MCF 10A (cell line): ENCODE measurements around the gene MYL2. TPM values are rescaled to one million over a fixed set of nuclear protein-coding genes. Genes with fewer than 3 reads are reported as not detected.
A peak's percentile ranks its signal among the peaks of the same experiment; 100 is the strongest.

Experiments used
- BruUV-seq: library from RNA; stranded (reverse); fragments of 400-500 nt; replicated peaks from 2 replicates; lab custom pipeline; 2021; lab: Mats Ljungman, UMichigan
- CTCF ChIA-PET: fragments of 300-600 bp; sonication (Branson Sonifier 250); formaldehyde crosslinking; extraction: SDS; loops from one replicate; lab custom pipeline; 2021; ENCODE audit warnings: antibody characterized with exemption, inconsistent platforms; lab: Yijun Ruan, JAX
- POLR2A ChIA-PET: fragments of 300-600, 350-650 bp; sonication (Branson Sonifier 250); formaldehyde crosslinking; extraction: SDS; loops from one replicate; lab custom pipeline; 2020; ENCODE audit warnings: antibody characterized with exemption, inconsistent platforms; lab: Yijun Ruan, JAX
- DNase-seq: peaks from one replicate; pipeline ENCODE4 v3.0.0-alpha.2; 2018; ENCODE audit not compliant: unreplicated experiment
- H3K27ac Mint-ChIP-seq: one replicate; pipeline ENCODE4 v1.8.0; 2022; ENCODE audit warnings: mild to moderate bottlenecking, low read depth, mixed read lengths; ENCODE audit not compliant: unreplicated experiment
- H3K27me3 Mint-ChIP-seq: one replicate; pipeline ENCODE4 v1.8.0; 2022; ENCODE audit warnings: mixed read lengths; ENCODE audit not compliant: insufficient read depth, unreplicated experiment
- H3K36me3 Mint-ChIP-seq: one replicate; pipeline ENCODE4 v1.8.0; 2022; ENCODE audit warnings: mild to moderate bottlenecking, moderate library complexity, mixed read lengths; ENCODE audit not compliant: insufficient read depth, unreplicated experiment
- H3K4me1 Mint-ChIP-seq: one replicate; pipeline ENCODE4 v1.8.0; 2022; ENCODE audit warnings: mixed read lengths; ENCODE audit not compliant: insufficient read depth, unreplicated experiment
- H3K4me3 Mint-ChIP-seq: one replicate; pipeline ENCODE4 v1.8.0; 2022; ENCODE audit warnings: mild to moderate bottlenecking, moderate library complexity, mixed read lengths; ENCODE audit not compliant: unreplicated experiment
- H3K9me3 Mint-ChIP-seq: one replicate; pipeline ENCODE4 v1.8.0; 2022; ENCODE audit warnings: mixed read lengths; ENCODE audit not compliant: unreplicated experiment
- CTCF ChIP-seq: fragments of 200-600 bp; IDR thresholded peaks from one replicate; pipeline ENCODE4 v1.8.0; 2022; ENCODE audit warnings: antibody characterized with exemption, mild to moderate bottlenecking; ENCODE audit not compliant: unreplicated experiment
- intact Hi-C: fragments of 100-400 bp; cut with micrococcal nuclease; formaldehyde crosslinking; loops from 2 replicates; pipeline ENCODE4 v1.14.1; 2022
- total RNA-seq: library from RNA; stranded (reverse); gene quantifications from 2 replicates; pipeline ENCODE4 v1.2.3, GENCODE V29; 2022

The MYL2 gene
- total RNA-seq, 1 experiment from 2014 or later: not detected

- no peaks in the 10 kb centered on the region for H3K27me3 Mint-ChIP-seq
- CTCF ChIA-PET: interaction anchor here (0.7 kb wide), 1 partner anchor 10 kb away, joined by 4 read pairs; no protein-coding TSS in a partner anchor
These were observed 2.3 kb upstream of the MYL2 start for GRCh38 chr12:110922652-110923051.

DNA sequence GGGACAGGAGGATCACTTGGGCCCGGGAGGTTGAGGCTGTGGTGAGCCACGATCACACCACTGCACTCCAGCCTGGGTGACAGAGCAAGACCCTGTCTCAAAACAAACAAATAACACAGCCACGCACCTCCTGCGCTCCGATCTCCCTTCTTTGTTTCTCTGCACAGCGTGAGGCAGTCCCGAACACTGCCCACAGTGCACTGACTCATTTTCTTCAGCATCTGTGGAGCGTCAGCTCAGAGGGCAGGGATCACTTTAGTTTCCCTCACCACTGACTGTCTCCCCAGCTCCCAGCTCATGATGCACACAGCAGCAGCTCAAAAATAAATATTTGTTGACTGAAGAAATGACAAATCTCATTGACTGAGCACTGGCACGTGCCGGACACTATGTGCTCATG is 883 bp upstream of the MYL2 start:
- H3K36me3 Mint-ChIP-seq: peaks cover 5% of the 10 kb centered on the region
- intact Hi-C loops: no loop called here
- H3K4me3 Mint-ChIP-seq: no peak overlapping the region
- no peak overlapping the region for H3K27ac Mint-ChIP-seq
- no TSS peak for BruUV-seq
- ChIA-PET CTCF (interaction anchor here (2.0 kb wide), 1 partner anchor 16 kb away, joined by 6 read pairs; no protein-coding TSS in a partner anchor), POLR2A (interaction anchor here (0.6 to 2.0 kb wide), 2 partner anchors 25 to 471 kb away, joined by 4 to 10 read pairs; partner anchors contain the start of gene ARPC3)
- no peaks in the 10 kb centered on the region for H3K9me3 Mint-ChIP-seq
- H3K4me1 Mint-ChIP-seq: peaks cover 26% of the 10 kb centered on the region
- no peak for TF ChIP-seq CTCF
- DNase-seq: peak; percentile 36
- no peaks in the 10 kb centered on the region for H3K27me3 Mint-ChIP-seq

More at GRCh38 chr12:110922652-110923051, 2.3 kb upstream of the MYL2 start:
- Mint-ChIP-seq H3K36me3 (peaks cover 5% of the 10 kb centered on the region), H3K9me3 (no peaks in the 10 kb centered on the region), H3K4me1 (peaks cover 18% of the 10 kb centered on the region), H3K4me3 (no peak overlapping the region), H3K27ac (no peak overlapping the region)
- POLR2A ChIA-PET: interaction anchor here (0.6 kb wide), 1 partner anchor 678 kb away, joined by 3 read pairs; no protein-coding TSS in a partner anchor
- intact Hi-C loops: no loop called here
- no peak for TF ChIP-seq CTCF
- BruUV-seq: no TSS peak
- no peak for DNase-seq

GRCh38 chr12:110919720-110920119 is 659 bp downstream of the MYL2 start:
- no peak for DNase-seq
- Mint-ChIP-seq H3K4me1 (peaks cover 27% of the 10 kb centered on the region), H3K27me3 (no peaks in the 10 kb centered on the region), H3K4me3 (no peak overlapping the region), H3K9me3 (no peaks in the 10 kb centered on the region), H3K36me3 (peaks cover 5% of the 10 kb centered on the region), H3K27ac (no peak overlapping the region)
- ChIA-PET CTCF (interaction anchor here (1.0 to 2.0 kb wide), 2 partner anchors 17 to 379 kb away, joined by 3 to 6 read pairs; no protein-coding TSS in a partner anchor), POLR2A (interaction anchor here (2.0 kb wide), 1 partner anchor 23 kb away, joined by 10 read pairs; no protein-coding TSS in a partner anchor)
- intact Hi-C loops: no loop called here
- no peak for TF ChIP-seq CTCF
- BruUV-seq: no TSS peak

DNA sequence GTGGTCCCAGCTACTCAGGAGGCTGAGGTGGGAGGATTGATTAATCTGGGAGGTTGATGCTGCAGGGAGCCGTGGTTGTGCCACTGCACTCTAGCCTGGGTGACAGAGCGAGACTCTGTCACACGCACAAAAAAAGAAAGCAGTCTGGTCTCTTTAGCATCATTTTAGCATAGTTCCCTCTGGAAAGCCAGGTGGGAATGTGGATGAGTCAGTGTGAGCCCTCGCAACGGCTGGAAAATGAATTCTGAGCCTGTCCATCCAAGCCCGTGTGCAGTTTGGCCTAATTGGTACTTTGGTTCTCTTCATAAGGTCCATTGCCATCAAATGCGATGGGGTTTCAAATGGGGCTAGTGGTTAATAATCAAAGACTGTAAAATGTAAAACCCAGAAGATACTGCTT is 2.4 kb downstream of the MYL2 start:
- no peak for TF ChIP-seq CTCF
- intact Hi-C loops: no loop called here
- Mint-ChIP-seq H3K4me1 (peaks cover 27% of the 10 kb centered on the region), H3K27me3 (no peaks in the 10 kb centered on the region), H3K27ac (peak overlapping the region; percentile 84), H3K9me3 (no peaks in the 10 kb centered on the region), H3K36me3 (peaks cover 5% of the 10 kb centered on the region), H3K4me3 (no peak overlapping the region)
- ChIA-PET CTCF (interaction anchor here (0.5 to 1.4 kb wide), 3 partner anchors 24 to 1991 kb away, joined by 3 to 5 read pairs (median 4); no protein-coding TSS in a partner anchor), POLR2A (interaction anchor here (1.4 to 3.2 kb wide), 2 partner anchors 16 to 21 kb away, joined by 5 to 22 read pairs; no protein-coding TSS in a partner anchor)
- DNase-seq: no peak
- no TSS peak for BruUV-seq
